Stimulated activated CD4-positive, alpha-beta T cell treated with anti-CD3 and anti-CD28 coated beads, Interleukin-2, amount 100 ng/mL, for 48 hours (primary cell): ENCODE measurements around the gene FAM20B.

Experiments
- DNase-seq, 2 donors: peaks; one replicate each; pipeline ENCODE4 v3.0.0-alpha.2; 2020

Gene FAM20B

GRCh38 chr1:179095924-179096323, 70.2 kb downstream of the FAM20B start:
- DNase-seq = no peak

- DNase-seq = no peak
Measured at GRCh38 chr1:179099891-179100290, 74.2 kb downstream of the FAM20B start.

- no peak for DNase-seq
Measured at GRCh38 chr1:179101566-179101965, 75.9 kb downstream of the FAM20B start.

GRCh38 chr1:179103999-179104398, 78.3 kb downstream of the FAM20B start:
- no peak for DNase-seq

- DNase-seq = no peak
Measured at GRCh38 chr1:179104611-179105250, 79.0 kb downstream of the FAM20B start.

GRCh38 chr1:179105393-179105792, 79.7 kb downstream of the FAM20B start:
- no peak for DNase-seq

- DNase-seq = no peak
Measured at GRCh38 chr1:179107706-179108629, 82.3 kb downstream of the FAM20B start.

GRCh38 chr1:179108644-179109043, 83.0 kb downstream of the FAM20B start:
- no peak for DNase-seq

- no peak for DNase-seq
Measured at GRCh38 chr1:179115181-179115580, 89.5 kb downstream of the FAM20B start.

GRCh38 chr1:179119513-179119912, 93.8 kb downstream of the FAM20B start:
- DNase-seq = no peak

GRCh38 chr1:179120736-179121135, 95.0 kb downstream of the FAM20B start:
- no peak for DNase-seq

GRCh38 chr1:179121159-179121938, 95.7 kb downstream of the FAM20B start:
- DNase-seq = peak; percentile 28 to 38

- no peak for DNase-seq
Measured at GRCh38 chr1:179124873-179125272, 99.2 kb downstream of the FAM20B start.
